ENCODE data around the gene SZRD1. TPM values are rescaled to one million over a fixed set of nuclear protein-coding genes. Genes with fewer than 3 reads are reported as not detected.

SZRD1 gene
- total and polyA plus RNA-seq, 9 of the 15 experiments (the other 6 are each of a cell fraction or from before 2014, with no cell fraction given) = 3.9 to 149 (median 82.5) TPM

- TF ChIP-seq, protein P1, sequence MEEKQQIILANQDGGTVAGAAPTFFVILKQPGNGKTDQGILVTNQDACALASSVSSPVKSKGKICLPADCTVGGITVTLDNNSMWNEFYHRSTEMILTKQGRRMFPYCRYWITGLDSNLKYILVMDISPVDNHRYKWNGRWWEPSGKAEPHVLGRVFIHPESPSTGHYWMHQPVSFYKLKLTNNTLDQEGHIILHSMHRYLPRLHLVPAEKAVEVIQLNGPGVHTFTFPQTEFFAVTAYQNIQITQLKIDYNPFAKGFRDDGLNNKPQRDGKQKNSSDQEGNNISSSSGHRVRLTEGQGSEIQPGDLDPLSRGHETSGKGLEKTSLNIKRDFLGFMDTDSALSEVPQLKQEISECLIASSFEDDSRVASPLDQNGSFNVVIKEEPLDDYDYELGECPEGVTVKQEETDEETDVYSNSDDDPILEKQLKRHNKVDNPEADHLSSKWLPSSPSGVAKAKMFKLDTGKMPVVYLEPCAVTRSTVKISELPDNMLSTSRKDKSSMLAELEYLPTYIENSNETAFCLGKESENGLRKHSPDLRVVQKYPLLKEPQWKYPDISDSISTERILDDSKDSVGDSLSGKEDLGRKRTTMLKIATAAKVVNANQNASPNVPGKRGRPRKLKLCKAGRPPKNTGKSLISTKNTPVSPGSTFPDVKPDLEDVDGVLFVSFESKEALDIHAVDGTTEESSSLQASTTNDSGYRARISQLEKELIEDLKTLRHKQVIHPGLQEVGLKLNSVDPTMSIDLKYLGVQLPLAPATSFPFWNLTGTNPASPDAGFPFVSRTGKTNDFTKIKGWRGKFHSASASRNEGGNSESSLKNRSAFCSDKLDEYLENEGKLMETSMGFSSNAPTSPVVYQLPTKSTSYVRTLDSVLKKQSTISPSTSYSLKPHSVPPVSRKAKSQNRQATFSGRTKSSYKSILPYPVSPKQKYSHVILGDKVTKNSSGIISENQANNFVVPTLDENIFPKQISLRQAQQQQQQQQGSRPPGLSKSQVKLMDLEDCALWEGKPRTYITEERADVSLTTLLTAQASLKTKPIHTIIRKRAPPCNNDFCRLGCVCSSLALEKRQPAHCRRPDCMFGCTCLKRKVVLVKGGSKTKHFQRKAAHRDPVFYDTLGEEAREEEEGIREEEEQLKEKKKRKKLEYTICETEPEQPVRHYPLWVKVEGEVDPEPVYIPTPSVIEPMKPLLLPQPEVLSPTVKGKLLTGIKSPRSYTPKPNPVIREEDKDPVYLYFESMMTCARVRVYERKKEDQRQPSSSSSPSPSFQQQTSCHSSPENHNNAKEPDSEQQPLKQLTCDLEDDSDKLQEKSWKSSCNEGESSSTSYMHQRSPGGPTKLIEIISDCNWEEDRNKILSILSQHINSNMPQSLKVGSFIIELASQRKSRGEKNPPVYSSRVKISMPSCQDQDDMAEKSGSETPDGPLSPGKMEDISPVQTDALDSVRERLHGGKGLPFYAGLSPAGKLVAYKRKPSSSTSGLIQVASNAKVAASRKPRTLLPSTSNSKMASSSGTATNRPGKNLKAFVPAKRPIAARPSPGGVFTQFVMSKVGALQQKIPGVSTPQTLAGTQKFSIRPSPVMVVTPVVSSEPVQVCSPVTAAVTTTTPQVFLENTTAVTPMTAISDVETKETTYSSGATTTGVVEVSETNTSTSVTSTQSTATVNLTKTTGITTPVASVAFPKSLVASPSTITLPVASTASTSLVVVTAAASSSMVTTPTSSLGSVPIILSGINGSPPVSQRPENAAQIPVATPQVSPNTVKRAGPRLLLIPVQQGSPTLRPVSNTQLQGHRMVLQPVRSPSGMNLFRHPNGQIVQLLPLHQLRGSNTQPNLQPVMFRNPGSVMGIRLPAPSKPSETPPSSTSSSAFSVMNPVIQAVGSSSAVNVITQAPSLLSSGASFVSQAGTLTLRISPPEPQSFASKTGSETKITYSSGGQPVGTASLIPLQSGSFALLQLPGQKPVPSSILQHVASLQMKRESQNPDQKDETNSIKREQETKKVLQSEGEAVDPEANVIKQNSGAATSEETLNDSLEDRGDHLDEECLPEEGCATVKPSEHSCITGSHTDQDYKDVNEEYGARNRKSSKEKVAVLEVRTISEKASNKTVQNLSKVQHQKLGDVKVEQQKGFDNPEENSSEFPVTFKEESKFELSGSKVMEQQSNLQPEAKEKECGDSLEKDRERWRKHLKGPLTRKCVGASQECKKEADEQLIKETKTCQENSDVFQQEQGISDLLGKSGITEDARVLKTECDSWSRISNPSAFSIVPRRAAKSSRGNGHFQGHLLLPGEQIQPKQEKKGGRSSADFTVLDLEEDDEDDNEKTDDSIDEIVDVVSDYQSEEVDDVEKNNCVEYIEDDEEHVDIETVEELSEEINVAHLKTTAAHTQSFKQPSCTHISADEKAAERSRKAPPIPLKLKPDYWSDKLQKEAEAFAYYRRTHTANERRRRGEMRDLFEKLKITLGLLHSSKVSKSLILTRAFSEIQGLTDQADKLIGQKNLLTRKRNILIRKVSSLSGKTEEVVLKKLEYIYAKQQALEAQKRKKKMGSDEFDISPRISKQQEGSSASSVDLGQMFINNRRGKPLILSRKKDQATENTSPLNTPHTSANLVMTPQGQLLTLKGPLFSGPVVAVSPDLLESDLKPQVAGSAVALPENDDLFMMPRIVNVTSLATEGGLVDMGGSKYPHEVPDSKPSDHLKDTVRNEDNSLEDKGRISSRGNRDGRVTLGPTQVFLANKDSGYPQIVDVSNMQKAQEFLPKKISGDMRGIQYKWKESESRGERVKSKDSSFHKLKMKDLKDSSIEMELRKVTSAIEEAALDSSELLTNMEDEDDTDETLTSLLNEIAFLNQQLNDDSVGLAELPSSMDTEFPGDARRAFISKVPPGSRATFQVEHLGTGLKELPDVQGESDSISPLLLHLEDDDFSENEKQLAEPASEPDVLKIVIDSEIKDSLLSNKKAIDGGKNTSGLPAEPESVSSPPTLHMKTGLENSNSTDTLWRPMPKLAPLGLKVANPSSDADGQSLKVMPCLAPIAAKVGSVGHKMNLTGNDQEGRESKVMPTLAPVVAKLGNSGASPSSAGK (IDR thresholded peaks at IDR 0.05) = peak; percentile 95
- peak; percentile 87; the same call in 1 of the 2 replicates for TF ChIP-seq ILF3 (IDR thresholded peaks at IDR 0.05; ENCODE audit: borderline replicate concordance)
- TF ChIP-seq, protein P2, sequence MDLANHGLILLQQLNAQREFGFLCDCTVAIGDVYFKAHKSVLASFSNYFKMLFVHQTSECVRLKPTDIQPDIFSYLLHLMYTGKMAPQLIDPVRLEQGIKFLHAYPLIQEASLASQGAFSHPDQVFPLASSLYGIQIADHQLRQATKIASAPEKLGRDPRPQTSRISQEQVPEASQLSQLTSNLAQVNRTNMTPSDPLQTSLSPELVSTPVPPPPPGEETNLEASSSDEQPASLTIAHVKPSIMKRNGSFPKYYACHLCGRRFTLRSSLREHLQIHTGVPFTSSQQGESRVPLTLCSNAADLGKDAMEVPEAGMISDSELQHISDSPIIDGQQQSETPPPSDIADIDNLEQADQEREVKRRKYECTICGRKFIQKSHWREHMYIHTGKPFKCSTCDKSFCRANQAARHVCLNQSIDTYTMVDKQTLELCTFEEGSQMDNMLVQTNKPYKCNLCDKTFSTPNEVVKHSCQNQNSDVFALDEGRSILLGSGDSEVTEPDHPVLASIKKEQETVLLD (IDR thresholded peaks at IDR 0.05) = peak; percentile 73
- TF ChIP-seq ZNF146 (CRISPR knock-in tag; IDR thresholded peaks at IDR 0.05; ENCODE audit: unreplicated experiment) = no peak
- no peak for TF ChIP-seq TRIM24 (IDR thresholded peaks at IDR 0.05)
- peak; percentile 90 for TF ChIP-seq FIP1L1 (IDR thresholded peaks at IDR 0.05; ENCODE audit: low read depth, low read length, poor library complexity, severe bottlenecking)
- peak; percentile 84; the same call in 1 of the 2 replicates for TF ChIP-seq PHB (CRISPR knock-in tag; IDR thresholded peaks at IDR 0.05)
- TF ChIP-seq XRCC5 (IDR thresholded peaks at IDR 0.05; ENCODE audit: low read depth, low read length) = peak; percentile 72
- peak; percentile 27; the same call in 1 of the 2 replicates for TF ChIP-seq ZNF668 (CRISPR knock-in tag; IDR thresholded peaks at IDR 0.05)
- TF ChIP-seq SFPQ (IDR thresholded peaks at IDR 0.05; ENCODE audit: low read depth, low read length) = no peak
- 0 out of 2 replicates have a peak, but pooled peaks have one; percentile 43 for TF ChIP-seq LCOR (CRISPR knock-in tag; IDR thresholded peaks at IDR 0.05)
Observed at GRCh38 chr1:16351994-16352841, 14.8 kb upstream of the SZRD1 start, which contains the start of gene FBXO42 (continued).
